ENCODE results near the gene KDM5D.

DNA sequence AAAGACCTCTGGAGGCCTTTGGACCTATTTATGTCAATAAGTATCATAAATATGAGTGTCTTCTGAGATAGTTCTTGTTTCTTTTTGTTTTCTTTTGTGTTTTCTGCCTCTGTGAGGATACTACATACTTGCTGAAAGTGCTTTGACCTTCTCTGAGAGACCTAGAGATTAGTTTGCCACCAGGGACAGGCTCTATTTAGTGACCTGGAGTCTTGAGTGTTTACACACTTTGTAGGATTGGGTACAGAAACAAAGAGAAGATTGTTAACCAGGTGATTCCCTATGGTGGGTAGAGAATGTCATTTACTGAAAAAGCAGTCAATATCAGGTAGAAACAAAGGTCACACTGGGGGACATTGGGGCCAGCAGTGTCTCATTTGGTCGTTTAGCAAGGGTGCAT is 63.7 kb downstream of the KDM5D start:
- TF ChIP-seq, protein P1, sequence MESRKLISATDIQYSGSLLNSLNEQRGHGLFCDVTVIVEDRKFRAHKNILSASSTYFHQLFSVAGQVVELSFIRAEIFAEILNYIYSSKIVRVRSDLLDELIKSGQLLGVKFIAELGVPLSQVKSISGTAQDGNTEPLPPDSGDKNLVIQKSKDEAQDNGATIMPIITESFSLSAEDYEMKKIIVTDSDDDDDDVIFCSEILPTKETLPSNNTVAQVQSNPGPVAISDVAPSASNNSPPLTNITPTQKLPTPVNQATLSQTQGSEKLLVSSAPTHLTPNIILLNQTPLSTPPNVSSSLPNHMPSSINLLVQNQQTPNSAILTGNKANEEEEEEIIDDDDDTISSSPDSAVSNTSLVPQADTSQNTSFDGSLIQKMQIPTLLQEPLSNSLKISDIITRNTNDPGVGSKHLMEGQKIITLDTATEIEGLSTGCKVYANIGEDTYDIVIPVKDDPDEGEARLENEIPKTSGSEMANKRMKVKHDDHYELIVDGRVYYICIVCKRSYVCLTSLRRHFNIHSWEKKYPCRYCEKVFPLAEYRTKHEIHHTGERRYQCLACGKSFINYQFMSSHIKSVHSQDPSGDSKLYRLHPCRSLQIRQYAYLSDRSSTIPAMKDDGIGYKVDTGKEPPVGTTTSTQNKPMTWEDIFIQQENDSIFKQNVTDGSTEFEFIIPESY (IDR thresholded peaks at IDR 0.05) = no peak
- TF ChIP-seq, protein P2, sequence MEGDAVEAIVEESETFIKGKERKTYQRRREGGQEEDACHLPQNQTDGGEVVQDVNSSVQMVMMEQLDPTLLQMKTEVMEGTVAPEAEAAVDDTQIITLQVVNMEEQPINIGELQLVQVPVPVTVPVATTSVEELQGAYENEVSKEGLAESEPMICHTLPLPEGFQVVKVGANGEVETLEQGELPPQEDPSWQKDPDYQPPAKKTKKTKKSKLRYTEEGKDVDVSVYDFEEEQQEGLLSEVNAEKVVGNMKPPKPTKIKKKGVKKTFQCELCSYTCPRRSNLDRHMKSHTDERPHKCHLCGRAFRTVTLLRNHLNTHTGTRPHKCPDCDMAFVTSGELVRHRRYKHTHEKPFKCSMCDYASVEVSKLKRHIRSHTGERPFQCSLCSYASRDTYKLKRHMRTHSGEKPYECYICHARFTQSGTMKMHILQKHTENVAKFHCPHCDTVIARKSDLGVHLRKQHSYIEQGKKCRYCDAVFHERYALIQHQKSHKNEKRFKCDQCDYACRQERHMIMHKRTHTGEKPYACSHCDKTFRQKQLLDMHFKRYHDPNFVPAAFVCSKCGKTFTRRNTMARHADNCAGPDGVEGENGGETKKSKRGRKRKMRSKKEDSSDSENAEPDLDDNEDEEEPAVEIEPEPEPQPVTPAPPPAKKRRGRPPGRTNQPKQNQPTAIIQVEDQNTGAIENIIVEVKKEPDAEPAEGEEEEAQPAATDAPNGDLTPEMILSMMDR (IDR thresholded peaks at IDR 0.05; ENCODE audit: low read depth, low read length, missing input control) = no peak
- TF ChIP-seq, protein P3, sequence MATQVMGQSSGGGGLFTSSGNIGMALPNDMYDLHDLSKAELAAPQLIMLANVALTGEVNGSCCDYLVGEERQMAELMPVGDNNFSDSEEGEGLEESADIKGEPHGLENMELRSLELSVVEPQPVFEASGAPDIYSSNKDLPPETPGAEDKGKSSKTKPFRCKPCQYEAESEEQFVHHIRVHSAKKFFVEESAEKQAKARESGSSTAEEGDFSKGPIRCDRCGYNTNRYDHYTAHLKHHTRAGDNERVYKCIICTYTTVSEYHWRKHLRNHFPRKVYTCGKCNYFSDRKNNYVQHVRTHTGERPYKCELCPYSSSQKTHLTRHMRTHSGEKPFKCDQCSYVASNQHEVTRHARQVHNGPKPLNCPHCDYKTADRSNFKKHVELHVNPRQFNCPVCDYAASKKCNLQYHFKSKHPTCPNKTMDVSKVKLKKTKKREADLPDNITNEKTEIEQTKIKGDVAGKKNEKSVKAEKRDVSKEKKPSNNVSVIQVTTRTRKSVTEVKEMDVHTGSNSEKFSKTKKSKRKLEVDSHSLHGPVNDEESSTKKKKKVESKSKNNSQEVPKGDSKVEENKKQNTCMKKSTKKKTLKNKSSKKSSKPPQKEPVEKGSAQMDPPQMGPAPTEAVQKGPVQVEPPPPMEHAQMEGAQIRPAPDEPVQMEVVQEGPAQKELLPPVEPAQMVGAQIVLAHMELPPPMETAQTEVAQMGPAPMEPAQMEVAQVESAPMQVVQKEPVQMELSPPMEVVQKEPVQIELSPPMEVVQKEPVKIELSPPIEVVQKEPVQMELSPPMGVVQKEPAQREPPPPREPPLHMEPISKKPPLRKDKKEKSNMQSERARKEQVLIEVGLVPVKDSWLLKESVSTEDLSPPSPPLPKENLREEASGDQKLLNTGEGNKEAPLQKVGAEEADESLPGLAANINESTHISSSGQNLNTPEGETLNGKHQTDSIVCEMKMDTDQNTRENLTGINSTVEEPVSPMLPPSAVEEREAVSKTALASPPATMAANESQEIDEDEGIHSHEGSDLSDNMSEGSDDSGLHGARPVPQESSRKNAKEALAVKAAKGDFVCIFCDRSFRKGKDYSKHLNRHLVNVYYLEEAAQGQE (IDR thresholded peaks at IDR 0.05) = no peak
- TF ChIP-seq TAF1 (conservative IDR thresholded peaks at IDR 0.05) (no peak), YY1 (IDR thresholded peaks at IDR 0.05) (no peak), FOXA1 (IDR thresholded peaks at IDR 0.05) (no peak), RAD21 (IDR thresholded peaks at IDR 0.05) (no peak), JUND (IDR thresholded peaks at IDR 0.05) (no peak), EGR1 (IDR thresholded peaks at IDR 0.05; ENCODE audit: low read depth in 2 of 2) (no peak), NR2F2 (IDR thresholded peaks at IDR 0.05) (no peak)
- TF ChIP-seq, protein P4, sequence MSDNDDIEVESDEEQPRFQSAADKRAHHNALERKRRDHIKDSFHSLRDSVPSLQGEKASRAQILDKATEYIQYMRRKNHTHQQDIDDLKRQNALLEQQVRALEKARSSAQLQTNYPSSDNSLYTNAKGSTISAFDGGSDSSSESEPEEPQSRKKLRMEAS (IDR thresholded peaks at IDR 0.05) = no peak
- TF ChIP-seq, protein P5, sequence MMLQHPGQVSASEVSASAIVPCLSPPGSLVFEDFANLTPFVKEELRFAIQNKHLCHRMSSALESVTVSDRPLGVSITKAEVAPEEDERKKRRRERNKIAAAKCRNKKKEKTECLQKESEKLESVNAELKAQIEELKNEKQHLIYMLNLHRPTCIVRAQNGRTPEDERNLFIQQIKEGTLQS (IDR thresholded peaks at IDR 0.05) = no peak
